Measurements from ENCODE around the gene TAS2R19. TPM values are rescaled to one million over a fixed set of nuclear protein-coding genes. Genes with fewer than 3 reads are reported as not detected.

The TAS2R19 gene
- total and polyA plus RNA-seq, 4 donors, result 0.13 to 25.0 (median 1.7) TPM

DNA sequence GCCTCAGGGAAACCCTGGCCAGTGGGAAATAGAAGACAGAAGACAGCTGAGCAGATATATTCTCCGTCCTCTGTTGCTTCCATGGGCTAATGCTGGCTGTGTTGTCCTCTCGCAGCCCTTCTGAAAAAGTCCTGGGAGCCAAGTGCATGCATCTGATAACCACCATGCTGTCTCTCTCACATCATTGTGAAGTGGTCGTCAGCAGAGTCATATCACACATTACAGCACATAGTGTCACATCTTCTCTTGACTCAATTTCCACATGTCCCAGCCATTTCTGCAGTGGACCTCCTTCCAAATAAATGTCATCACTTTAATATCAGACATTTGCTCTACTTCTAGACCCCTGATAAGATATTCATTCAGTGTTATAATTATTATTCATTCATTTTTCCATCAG lies 28.1 kb downstream of the TAS2R19 start:
- H3K36me3 ChIP-seq (ENCODE audit: control insufficient read depth in 4 of 4, insufficient read depth in 4 of 4, low read length in 4 of 4), result peaks cover 0 to 8% (median 4%) of the 10 kb centered on the region in 4 donors
- no peak overlapping the region for H3K4me3 ChIP-seq
- 88 to 94% methylated on average over 3 of the region's 3 CpGs for WGBS, 2 donors
- H3K9ac ChIP-seq (ENCODE audit: insufficient read depth in 1 of 2, low read length in 2 of 2), result no peak overlapping the region
- DNase-seq (peak; percentile 21 to 76 (median 58)), ATAC-seq (ENCODE audit: insufficient read depth, low FRiP score) (no peak)
- H3K9me3 ChIP-seq (ENCODE audit: control insufficient read depth in 4 of 4, insufficient read depth in 3 of 4, low read length in 3 of 4), result no peaks in the 10 kb centered on the region
- peaks cover 0 to 3% (median 0%) of the 10 kb centered on the region in 5 donors for H3K4me1 ChIP-seq (ENCODE audit: control insufficient read depth in 5 of 5, insufficient read depth in 5 of 5, low read length in 5 of 5)
- no peak overlapping the region for H3K27ac ChIP-seq (ENCODE audit: low read depth in 1 of 2, low read length in 1 of 2)
- no peaks in the 10 kb centered on the region for H3K27me3 ChIP-seq (ENCODE audit: control insufficient read depth in 3 of 3, insufficient read depth in 3 of 3, low read length in 2 of 3)
- TF ChIP-seq, protein P1, sequence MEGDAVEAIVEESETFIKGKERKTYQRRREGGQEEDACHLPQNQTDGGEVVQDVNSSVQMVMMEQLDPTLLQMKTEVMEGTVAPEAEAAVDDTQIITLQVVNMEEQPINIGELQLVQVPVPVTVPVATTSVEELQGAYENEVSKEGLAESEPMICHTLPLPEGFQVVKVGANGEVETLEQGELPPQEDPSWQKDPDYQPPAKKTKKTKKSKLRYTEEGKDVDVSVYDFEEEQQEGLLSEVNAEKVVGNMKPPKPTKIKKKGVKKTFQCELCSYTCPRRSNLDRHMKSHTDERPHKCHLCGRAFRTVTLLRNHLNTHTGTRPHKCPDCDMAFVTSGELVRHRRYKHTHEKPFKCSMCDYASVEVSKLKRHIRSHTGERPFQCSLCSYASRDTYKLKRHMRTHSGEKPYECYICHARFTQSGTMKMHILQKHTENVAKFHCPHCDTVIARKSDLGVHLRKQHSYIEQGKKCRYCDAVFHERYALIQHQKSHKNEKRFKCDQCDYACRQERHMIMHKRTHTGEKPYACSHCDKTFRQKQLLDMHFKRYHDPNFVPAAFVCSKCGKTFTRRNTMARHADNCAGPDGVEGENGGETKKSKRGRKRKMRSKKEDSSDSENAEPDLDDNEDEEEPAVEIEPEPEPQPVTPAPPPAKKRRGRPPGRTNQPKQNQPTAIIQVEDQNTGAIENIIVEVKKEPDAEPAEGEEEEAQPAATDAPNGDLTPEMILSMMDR (IDR thresholded peaks at IDR 0.05; ENCODE audit: control extremely low read depth, extremely low read depth), result no peak

DNA sequence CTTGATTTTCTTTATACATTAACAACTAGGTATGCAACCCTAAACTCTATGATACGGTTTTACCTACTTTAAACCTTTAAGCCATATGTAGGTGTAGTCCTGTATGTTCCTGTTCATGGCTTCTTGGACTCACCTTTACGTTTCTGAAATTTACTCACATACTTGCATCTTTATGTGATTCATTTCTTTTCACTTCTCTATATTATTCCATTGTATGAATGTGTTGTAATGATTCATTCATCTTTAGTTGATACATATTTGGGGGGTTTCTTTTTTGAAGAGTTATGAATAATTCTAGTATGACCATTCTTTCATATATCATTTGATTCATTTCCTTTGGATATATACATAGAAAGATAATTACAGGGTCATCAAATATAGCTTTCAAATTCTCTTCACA lies 33.3 kb downstream of the TAS2R19 start:
- Histone ChIP-seq H3K27me3 (ENCODE audit: control insufficient read depth in 3 of 3, insufficient read depth in 3 of 3, low read length in 2 of 3) (no peaks in the 10 kb centered on the region), H3K4me1 (ENCODE audit: control insufficient read depth in 5 of 5, insufficient read depth in 5 of 5, low read length in 5 of 5) (peaks cover 0 to 3% (median 0%) of the 10 kb centered on the region in 5 donors), H3K9ac (ENCODE audit: insufficient read depth in 1 of 2, low read length in 2 of 2) (no peak overlapping the region), H3K9me3 (ENCODE audit: control insufficient read depth in 4 of 4, insufficient read depth in 3 of 4, low read length in 3 of 4) (no peaks in the 10 kb centered on the region), H3K27ac (ENCODE audit: low read depth in 1 of 2, low read length in 1 of 2) (no peak overlapping the region), H3K36me3 (ENCODE audit: control insufficient read depth in 4 of 4, insufficient read depth in 4 of 4, low read length in 4 of 4) (peaks cover 0 to 5% (median 2%) of the 10 kb centered on the region in 4 donors), H3K4me3 (no peak overlapping the region)
- 91 to 97% methylated on average over 2 of the region's 2 CpGs for WGBS, 2 donors
- no peak for DNase-seq
- no peak for ATAC-seq (ENCODE audit: insufficient read depth, low FRiP score)
- TF ChIP-seq, protein P1 (IDR thresholded peaks at IDR 0.05; ENCODE audit: control extremely low read depth, extremely low read depth), result no peak

DNA sequence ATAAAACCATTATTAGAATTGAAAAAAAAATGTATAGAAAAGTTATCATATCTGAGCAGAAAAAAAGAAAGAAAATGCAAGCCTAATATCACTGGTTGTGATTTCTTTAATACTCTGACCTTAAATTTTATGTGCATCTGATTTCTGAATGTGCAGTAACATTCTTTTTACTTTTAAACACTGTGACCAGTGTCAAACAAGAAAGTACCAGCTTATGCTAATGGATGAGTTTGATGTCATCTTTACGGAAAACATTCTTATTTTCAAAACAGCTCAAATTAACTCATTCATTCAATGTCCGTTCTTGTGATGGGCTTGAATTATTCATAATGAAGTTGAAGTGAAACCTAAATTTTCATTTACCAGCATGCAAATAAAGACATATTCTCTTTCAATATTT lies 35.6 kb downstream of the TAS2R19 start, which contains the start of gene TAS2R50:
TAS2R50 (minus strand) TSS at position 101 of the 400 bp plus-strand sequence; CDS start at position 49, 52 bp downstream.
- ATAC-seq (ENCODE audit: insufficient read depth, low FRiP score) (no peak), DNase-seq (no peak)
- Histone ChIP-seq H3K27me3 (ENCODE audit: control insufficient read depth in 3 of 3, insufficient read depth in 3 of 3, low read length in 2 of 3) (no peaks in the 10 kb centered on the region), H3K27ac (ENCODE audit: low read depth in 1 of 2, low read length in 1 of 2) (no peak within 1 kb of the TSS), H3K9ac (ENCODE audit: insufficient read depth in 1 of 2, low read length in 2 of 2) (no peak within 1 kb of the TSS), H3K9me3 (ENCODE audit: control insufficient read depth in 4 of 4, insufficient read depth in 3 of 4, low read length in 3 of 4) (no peaks in the 10 kb centered on the region), H3K36me3 (ENCODE audit: control insufficient read depth in 4 of 4, insufficient read depth in 4 of 4, low read length in 4 of 4) (peaks cover 0 to 5% (median 1%) of the 10 kb centered on the region in 4 donors), H3K4me3 (no peak within 1 kb of the TSS), H3K4me1 (ENCODE audit: control insufficient read depth in 5 of 5, insufficient read depth in 5 of 5, low read length in 5 of 5) (no peaks in the 10 kb centered on the region)
- WGBS, 2 donors, result 43 to 71% methylated on average over 2 of the region's 2 CpGs
- TF ChIP-seq, protein P1 (IDR thresholded peaks at IDR 0.05; ENCODE audit: control extremely low read depth, extremely low read depth), result no peak

DNA sequence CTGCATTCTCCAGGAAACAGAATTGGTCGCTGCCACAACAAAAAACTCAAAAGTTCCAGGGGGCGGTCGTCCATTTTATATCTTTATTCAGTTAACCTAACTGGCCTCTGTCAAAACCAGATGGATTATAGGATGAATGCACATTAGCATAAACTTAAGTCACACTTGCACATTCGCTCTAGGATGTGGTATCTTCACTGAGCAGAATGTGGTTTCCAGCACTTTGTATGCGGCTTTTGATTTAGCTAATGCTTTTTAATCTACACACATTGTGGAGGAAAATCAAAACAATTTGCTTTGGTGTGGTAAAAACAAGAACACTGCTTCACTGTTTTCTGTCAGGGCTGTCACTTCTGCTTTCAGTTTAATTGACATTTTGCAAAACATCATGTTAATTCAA lies 40.2 kb downstream of the TAS2R19 start:
- WGBS, 2 donors, result 87 to 90% methylated on average over 5 of the region's 5 CpGs
- Histone ChIP-seq H3K27ac (ENCODE audit: low read depth in 1 of 2, low read length in 1 of 2) (no peak overlapping the region), H3K36me3 (ENCODE audit: control insufficient read depth in 4 of 4, insufficient read depth in 4 of 4, low read length in 4 of 4) (peaks cover 0 to 2% (median 0%) of the 10 kb centered on the region in 4 donors), H3K27me3 (ENCODE audit: control insufficient read depth in 3 of 3, insufficient read depth in 3 of 3, low read length in 2 of 3) (no peaks in the 10 kb centered on the region), H3K4me1 (ENCODE audit: control insufficient read depth in 5 of 5, insufficient read depth in 5 of 5, low read length in 5 of 5) (no peaks in the 10 kb centered on the region), H3K9me3 (ENCODE audit: control insufficient read depth in 4 of 4, insufficient read depth in 3 of 4, low read length in 3 of 4) (no peaks in the 10 kb centered on the region), H3K9ac (ENCODE audit: insufficient read depth in 1 of 2, low read length in 2 of 2) (no peak overlapping the region), H3K4me3 (no peak overlapping the region)
- ATAC-seq (ENCODE audit: insufficient read depth, low FRiP score) (no peak), DNase-seq (no peak)
- TF ChIP-seq, protein P1 (IDR thresholded peaks at IDR 0.05; ENCODE audit: control extremely low read depth, extremely low read depth), result no peak
